Liver (tissue), 3 donors: ENCODE data around the gene PDILT.

ENCODE experiments used
- CTCF ChIP-seq: fragments of 150-350 bp; IDR thresholded peaks from 2 replicates; pipeline ENCODE4 v1.5.1; 2017; ENCODE audit warnings: improper control_type of control experiment, low read depth, low read length; ENCODE audit not compliant: missing input control
- FOXA1 ChIP-seq: IDR thresholded peaks from 2 replicates; pipeline ENCODE4 v1.6.1; 2016; ENCODE audit warnings: antibody characterized with exemption
- GABPA ChIP-seq, 2 donors: IDR thresholded peaks in 1 of 2; conservative IDR thresholded peaks in 1 of 2; 2 replicates each; pipeline ENCODE4 v1.6.1; 2016; ENCODE audit warnings: antibody characterized with exemption in 2 of 2, mild to moderate bottlenecking in 1 of 2, moderate library complexity in 1 of 2
- JUND ChIP-seq, 2 donors: IDR thresholded peaks; 2 replicates each; pipeline ENCODE4 v1.6.1; 2016; ENCODE audit warnings: antibody characterized with exemption in 2 of 2
- MAX ChIP-seq: IDR thresholded peaks from 2 replicates; pipeline ENCODE4 v1.6.1; 2016; ENCODE audit warnings: antibody characterized with exemption
- RAD21 ChIP-seq, 2 donors: IDR thresholded peaks; 2 replicates each; pipeline ENCODE4 v1.6.1; 2016; ENCODE audit warnings: antibody characterized with exemption in 2 of 2, mild to moderate bottlenecking in 2 of 2
- REST ChIP-seq: IDR thresholded peaks from 2 replicates; pipeline ENCODE4 v1.6.1; 2016; ENCODE audit warnings: antibody characterized with exemption, mild to moderate bottlenecking
- SP1 ChIP-seq: IDR thresholded peaks from 2 replicates; pipeline ENCODE4 v1.6.1; 2018; ENCODE audit warnings: antibody characterized with exemption, mild to moderate bottlenecking
- TAF1 ChIP-seq: conservative IDR thresholded peaks from 2 replicates; pipeline ENCODE4 v1.6.1; 2016; ENCODE audit warnings: antibody characterized with exemption, mild to moderate bottlenecking
- YY1 ChIP-seq: IDR thresholded peaks from 2 replicates; pipeline ENCODE4 v1.6.1; 2016; ENCODE audit warnings: antibody characterized with exemption, mild to moderate bottlenecking
- TF ChIP-seq, protein P1 (sequence below): IDR thresholded peaks from 2 replicates; pipeline ENCODE4 v1.6.1; 2016; ENCODE audit warnings: antibody characterized with exemption
- TF ChIP-seq, protein P2 (sequence below): IDR thresholded peaks from 2 replicates; pipeline ENCODE4 v1.6.1; 2016; ENCODE audit warnings: antibody characterized with exemption
- donor health status: healthy.
- donor health status: healthy.

GRCh38 chr16:20310421-20311395 is 93.8 kb downstream of the PDILT start:
- TF ChIP-seq CTCF: no peak
- TF ChIP-seq YY1: no peak
- TF ChIP-seq, protein P1, sequence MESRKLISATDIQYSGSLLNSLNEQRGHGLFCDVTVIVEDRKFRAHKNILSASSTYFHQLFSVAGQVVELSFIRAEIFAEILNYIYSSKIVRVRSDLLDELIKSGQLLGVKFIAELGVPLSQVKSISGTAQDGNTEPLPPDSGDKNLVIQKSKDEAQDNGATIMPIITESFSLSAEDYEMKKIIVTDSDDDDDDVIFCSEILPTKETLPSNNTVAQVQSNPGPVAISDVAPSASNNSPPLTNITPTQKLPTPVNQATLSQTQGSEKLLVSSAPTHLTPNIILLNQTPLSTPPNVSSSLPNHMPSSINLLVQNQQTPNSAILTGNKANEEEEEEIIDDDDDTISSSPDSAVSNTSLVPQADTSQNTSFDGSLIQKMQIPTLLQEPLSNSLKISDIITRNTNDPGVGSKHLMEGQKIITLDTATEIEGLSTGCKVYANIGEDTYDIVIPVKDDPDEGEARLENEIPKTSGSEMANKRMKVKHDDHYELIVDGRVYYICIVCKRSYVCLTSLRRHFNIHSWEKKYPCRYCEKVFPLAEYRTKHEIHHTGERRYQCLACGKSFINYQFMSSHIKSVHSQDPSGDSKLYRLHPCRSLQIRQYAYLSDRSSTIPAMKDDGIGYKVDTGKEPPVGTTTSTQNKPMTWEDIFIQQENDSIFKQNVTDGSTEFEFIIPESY: no peak
- TF ChIP-seq TAF1: no peak
- no peak for TF ChIP-seq MAX
- TF ChIP-seq RAD21 (IDR thresholded peaks at IDR 0.05): no peak
- TF ChIP-seq REST: no peak
- TF ChIP-seq SP1: no peak
- no peak for TF ChIP-seq GABPA (IDR thresholded peaks at IDR 0.05 in 1 of 2, conservative IDR thresholded peaks at IDR 0.05 in 1 of 2)
- TF ChIP-seq, protein P2, sequence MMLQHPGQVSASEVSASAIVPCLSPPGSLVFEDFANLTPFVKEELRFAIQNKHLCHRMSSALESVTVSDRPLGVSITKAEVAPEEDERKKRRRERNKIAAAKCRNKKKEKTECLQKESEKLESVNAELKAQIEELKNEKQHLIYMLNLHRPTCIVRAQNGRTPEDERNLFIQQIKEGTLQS: no peak
- TF ChIP-seq FOXA1: no peak
- TF ChIP-seq JUND (IDR thresholded peaks at IDR 0.05): no peak
